ENCODE measurements around the gene TRAF7.

GRCh38 chr16:2173916-2174315, 18.3 kb downstream of the TRAF7 start:
- TF ChIP-seq, protein P1, sequence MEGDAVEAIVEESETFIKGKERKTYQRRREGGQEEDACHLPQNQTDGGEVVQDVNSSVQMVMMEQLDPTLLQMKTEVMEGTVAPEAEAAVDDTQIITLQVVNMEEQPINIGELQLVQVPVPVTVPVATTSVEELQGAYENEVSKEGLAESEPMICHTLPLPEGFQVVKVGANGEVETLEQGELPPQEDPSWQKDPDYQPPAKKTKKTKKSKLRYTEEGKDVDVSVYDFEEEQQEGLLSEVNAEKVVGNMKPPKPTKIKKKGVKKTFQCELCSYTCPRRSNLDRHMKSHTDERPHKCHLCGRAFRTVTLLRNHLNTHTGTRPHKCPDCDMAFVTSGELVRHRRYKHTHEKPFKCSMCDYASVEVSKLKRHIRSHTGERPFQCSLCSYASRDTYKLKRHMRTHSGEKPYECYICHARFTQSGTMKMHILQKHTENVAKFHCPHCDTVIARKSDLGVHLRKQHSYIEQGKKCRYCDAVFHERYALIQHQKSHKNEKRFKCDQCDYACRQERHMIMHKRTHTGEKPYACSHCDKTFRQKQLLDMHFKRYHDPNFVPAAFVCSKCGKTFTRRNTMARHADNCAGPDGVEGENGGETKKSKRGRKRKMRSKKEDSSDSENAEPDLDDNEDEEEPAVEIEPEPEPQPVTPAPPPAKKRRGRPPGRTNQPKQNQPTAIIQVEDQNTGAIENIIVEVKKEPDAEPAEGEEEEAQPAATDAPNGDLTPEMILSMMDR (conservative IDR thresholded peaks at IDR 0.05; ENCODE audit: low read length): no peak
- TF ChIP-seq EZH2phosphoT487 (IDR thresholded peaks at IDR 0.05; ENCODE audit: borderline replicate concordance): no peak
